Measurements from ENCODE around the gene XCL1. TPM values are rescaled to one million over a fixed set of nuclear protein-coding genes. Genes with fewer than 3 reads are reported as not detected.
A peak's percentile ranks its signal among the peaks of the same experiment; 100 is the strongest.

The XCL1 gene
- total RNA-seq, 1 donor from 2014 or later: 0.16 TPM

DNA sequence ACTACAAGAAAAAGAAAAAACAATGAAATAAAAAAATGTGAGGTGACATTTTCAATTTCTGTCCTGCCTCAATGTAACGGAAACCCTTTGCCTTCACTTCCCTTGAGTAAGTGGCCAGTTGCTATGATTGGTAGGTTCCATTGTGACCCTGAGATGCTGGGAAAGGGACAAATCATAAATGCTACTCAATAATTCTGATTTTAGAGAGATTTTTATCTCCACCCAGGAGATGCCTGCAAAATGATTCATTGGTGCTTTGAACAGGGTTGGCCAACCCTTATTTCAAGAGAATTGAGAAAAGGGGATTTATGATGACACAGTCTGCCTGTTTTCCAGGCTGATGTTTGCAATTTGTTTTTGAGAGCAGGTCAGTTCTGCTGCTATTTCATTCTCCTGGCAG is 22.5 kb downstream of the XCL1 start:
- intact Hi-C loops (cut with DNase I): no loop called here
- DNase-seq (ENCODE audit: low spot score): no peak

DNA sequence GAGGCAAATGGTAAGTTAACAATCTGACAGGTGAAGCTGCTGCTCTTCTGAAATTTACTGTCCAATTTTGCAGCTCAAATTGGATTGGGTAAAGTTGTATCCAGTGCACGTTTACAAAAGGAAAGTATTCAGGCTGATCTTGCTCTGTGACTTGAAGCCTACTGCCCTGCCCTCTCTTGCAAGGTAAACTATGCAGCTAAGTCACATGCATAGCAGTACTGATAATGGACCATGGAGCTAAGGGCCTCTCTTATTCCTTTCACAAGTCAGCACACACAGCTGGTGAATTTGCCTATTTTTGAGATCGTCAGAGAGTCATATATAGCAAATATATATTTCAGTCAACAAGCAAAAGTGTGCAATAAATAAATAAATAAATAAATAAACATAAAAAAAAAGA is 23.2 kb downstream of the XCL1 start:
- no peak for DNase-seq (ENCODE audit: low spot score)
- intact Hi-C loops (cut with DNase I): loop anchor here (10.0 kb wide), 2 partner anchors 595 to 945 kb away; no protein-coding TSS in a partner anchor

DNA sequence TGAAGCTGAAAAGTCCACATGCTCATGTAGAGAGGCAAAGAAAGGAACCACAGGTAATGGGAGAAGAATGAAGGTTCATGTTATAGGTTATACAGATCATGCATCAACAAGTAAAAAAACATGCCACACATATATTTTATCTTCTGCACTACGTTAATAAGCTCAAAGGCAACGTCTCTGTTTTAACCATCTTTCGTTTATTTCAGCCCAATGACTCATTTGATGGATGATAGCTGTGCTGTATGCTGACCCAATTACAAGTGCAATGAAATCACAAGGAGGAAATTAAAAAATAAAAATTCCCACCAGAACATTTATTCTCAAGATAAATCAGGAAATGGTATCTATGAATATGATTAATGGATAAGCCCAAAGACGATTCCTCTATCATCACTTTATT is 24.6 kb downstream of the XCL1 start:
- intact Hi-C loops (cut with DNase I): loop anchor here (10.0 kb wide), 2 partner anchors 594 to 944 kb away; no protein-coding TSS in a partner anchor
- DNase-seq (ENCODE audit: low spot score): no peak

DNA sequence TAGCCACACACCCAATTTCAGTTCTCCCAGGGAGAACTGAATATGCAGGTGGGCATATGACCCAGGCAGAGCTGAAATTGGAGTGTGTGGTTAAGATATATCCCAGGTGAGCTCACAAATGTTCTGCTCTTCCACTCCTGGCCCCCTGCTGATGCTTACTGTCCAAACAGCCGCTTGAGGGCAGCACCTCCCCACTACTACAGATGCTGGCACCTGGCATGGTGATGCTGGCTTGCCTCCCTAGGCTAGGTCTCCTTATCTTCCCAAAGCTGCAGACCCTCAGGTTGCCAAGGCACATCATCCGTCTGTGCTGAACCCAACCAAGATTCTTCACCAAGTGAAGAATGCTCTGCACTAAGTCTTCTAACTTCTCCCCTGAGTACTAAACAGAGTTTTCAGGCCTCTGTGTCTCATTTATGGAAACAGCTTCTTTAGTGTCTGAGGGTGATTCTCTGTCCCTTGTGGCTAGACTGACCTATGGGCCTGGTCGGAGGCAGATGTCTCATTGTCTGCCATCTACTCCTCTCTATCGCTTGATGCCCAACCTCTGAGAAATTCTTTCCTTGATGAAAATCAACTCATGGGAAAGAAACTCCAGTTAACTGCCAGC is 27.2 kb downstream of the XCL1 start:
- DNase-seq (ENCODE audit: low spot score): peak; percentile 78
- intact Hi-C loops (cut with DNase I): loop anchor here (2.0 to 10.0 kb wide), 3 partner anchors 591 to 941 kb away; no protein-coding TSS in a partner anchor

DNA sequence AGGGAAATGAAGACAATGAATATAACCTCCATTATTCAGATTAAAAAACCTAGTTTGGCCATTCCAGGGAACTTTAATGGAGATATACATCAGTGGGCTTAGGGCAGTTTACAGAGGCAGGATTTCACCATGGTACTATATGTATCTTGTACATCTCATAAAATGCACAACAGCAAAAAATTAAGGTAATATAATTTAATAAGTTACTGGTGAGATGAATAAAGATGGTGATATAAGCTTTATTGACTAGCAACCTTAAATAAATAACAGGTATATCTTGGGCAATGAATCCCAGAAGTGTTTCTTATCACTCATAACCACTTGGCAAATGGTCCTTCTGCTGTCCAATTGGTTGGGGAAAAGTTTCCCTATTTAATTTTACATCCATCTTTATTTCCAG is 29.0 kb downstream of the XCL1 start:
- DNase-seq (ENCODE audit: low spot score): no peak
- intact Hi-C loops (cut with DNase I): loop anchor here (5.0 to 10.0 kb wide), 3 partner anchors 502 to 939 kb away; partner anchors contain the start of gene ATP1B1

DNA sequence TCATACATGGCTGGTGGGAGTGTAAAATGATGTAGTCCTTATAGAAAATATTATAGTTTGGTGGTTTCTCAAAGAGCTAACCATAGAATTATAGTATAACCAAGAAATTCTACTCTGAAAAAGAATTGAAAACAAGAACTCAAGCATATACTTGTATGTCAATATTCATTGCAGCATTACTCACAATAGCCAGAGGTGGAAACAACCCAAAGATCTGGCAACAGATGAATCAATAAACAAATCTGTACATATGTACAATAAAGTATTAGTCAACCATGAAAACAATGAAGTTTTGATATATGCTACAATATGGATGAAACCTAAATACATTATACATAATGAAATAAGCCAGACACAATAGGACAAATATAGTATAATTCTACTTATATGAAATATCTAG is 29.7 kb downstream of the XCL1 start:
- no peak for DNase-seq (ENCODE audit: low spot score)
- intact Hi-C loops (cut with DNase I): loop anchor here (5.0 to 10.0 kb wide), 3 partner anchors 501 to 939 kb away; partner anchors contain the start of gene ATP1B1

DNA sequence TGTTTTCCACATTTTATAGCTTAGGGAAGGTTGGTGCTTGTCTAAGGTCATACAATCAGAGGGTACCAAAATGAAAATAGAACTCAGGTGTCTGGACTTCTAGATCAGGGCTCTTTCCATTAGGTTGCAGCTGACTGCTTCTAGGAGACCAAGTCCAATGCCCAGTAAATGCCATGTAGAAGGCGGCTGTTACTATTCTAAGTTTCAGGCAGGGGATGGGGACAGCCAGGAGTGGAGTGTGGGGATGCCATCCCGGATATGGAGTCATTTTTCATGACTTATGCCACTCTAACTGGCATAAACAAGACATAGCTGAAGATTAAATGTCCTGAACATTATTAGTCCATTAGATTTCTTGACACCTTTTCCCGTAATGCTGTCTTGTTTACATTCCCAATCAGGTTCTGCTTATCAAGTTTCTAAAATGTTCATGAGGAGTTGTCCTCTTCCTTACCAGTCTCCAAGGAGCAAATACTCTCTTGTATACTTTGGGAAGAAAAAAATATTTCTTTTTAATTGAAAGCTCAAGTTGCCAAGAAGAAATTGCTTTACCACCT is 31.5 kb downstream of the XCL1 start:
- intact Hi-C loops (cut with DNase I): loop anchor here (5.0 to 10.0 kb wide), 3 partner anchors 499 to 937 kb away; partner anchors contain the start of gene ATP1B1
- no peak for DNase-seq (ENCODE audit: low spot score)

- intact Hi-C loops (cut with DNase I): loop anchor here (5.0 to 10.0 kb wide), 3 partner anchors 498 to 936 kb away; partner anchors contain the start of gene ATP1B1
- peak; percentile 81 for DNase-seq (ENCODE audit: low spot score)
Observed at GRCh38 chr1:168608796-168609715, 32.7 kb downstream of the XCL1 start.

DNA sequence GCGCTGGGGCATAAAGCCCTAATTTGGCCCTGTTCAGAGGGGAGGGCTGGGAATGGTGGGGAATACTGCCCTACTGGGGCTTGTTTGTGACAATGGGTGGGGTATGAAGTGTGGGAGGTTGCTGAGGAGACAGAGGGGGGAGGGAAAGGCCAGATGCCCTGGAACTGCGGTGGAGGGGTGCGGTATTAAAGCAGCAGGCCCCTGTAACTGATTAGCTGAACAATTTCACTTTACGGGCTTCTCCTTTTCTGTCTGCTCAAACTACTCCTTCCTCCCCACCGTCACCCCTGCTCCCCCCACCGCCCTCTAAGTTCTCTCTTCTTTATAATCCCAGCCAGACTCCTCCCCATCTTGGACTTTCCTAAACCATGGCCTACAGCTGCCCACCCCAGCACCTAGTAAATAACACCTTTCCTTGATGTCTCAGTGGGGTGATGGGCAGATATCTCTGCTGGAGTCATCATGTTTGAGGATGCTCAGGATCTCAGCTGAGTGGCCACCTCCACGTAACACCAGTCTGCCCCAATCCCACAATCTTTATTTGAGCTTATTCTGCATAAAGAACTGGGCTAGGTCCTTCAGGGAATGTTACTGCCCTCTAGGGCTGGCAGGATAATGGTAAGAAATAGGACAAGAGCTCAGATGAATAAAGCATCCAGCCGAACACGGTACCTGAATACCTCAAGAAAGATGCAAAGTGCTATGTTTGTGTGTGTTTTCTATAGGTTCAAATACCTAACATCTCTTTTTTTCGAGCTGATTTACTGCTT is 33.5 kb downstream of the XCL1 start:
- intact Hi-C loops (cut with DNase I): loop anchor here (5.0 to 10.0 kb wide), 4 partner anchors 102 to 935 kb away; partner anchors contain the start of gene ATP1B1
- DNase-seq (ENCODE audit: low spot score): no peak

GRCh38 chr1:168613038-168613451 is 36.6 kb downstream of the XCL1 start:
- intact Hi-C loops (cut with DNase I): loop anchor here (5.0 kb wide), 1 partner anchor 99 kb away; no protein-coding TSS in a partner anchor
- no peak for DNase-seq (ENCODE audit: low spot score)

DNA sequence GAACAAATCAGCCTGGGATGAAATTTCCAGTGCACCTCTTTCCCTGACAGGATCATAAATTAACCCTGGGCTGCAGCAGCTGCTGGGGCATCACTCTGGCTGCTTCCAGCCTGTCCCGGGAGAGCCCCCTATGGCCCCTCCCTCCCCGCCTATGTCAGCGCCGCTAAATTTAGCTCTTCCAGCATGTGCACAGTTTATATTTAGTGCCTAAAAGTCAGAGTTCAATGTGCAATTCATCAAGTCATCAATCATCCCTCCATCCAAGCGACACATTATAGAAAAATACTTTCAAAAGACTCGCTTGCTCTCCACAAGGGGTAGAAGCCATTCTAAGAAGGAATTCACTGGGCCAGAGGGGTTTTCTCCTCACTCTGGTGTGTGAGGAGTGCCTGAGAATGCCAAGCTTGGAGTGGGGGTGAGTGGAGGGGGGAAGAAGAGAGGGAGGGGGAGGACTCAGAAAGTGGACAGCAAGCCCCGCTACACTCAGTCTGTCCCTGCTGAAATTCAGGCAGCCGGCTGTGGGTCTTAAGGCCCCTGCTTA is 37.4 kb downstream of the XCL1 start:
- intact Hi-C loops (cut with DNase I): loop anchor here (5.0 kb wide), 1 partner anchor 99 kb away; no protein-coding TSS in a partner anchor
- DNase-seq (ENCODE audit: low spot score): peak; percentile 77

GRCh38 chr1:168614235-168614634 is 37.8 kb downstream of the XCL1 start:
- DNase-seq (ENCODE audit: low spot score): no peak
- intact Hi-C loops (cut with DNase I): loop anchor here (5.0 kb wide), 1 partner anchor 98 kb away; no protein-coding TSS in a partner anchor

DNA sequence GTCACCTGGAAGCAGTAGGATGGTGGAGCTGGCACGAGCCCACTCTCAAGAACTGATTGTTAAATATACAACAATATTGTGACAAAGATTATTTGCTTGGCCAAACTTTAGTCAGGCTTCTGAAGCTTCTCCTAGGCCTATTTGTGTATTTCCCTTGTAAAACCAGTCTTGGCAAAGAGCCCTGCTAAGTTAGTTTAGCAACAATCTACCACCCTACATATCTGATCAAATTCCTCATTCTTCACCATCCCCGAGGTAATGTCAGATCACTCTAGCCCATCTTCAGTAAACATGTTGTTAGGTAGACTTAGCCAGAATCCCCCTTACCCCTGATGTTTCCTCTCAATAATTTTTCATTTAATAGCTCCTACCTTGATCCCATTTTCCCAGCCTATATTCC is 39.6 kb downstream of the XCL1 start:
- DNase-seq (ENCODE audit: low spot score): no peak
- intact Hi-C loops (cut with DNase I): no loop called here

GRCh38 chr1:168617974-168618750 is 41.8 kb downstream of the XCL1 start:
- DNase-seq (ENCODE audit: low spot score): no peak

GRCh38 chr1:168618886-168619285 is 42.5 kb downstream of the XCL1 start:
- no peak for DNase-seq (ENCODE audit: low spot score)
- intact Hi-C loops (cut with DNase I): no loop called here

More at GRCh38 chr1:168617974-168618750, 41.8 kb downstream of the XCL1 start:
- intact Hi-C loops (cut with DNase I): no loop called here

GRCh38 chr1:168621356-168621755 is 45.0 kb downstream of the XCL1 start:
- no peak for DNase-seq (ENCODE audit: low spot score)
- intact Hi-C loops (cut with DNase I): loop anchor here (5.0 kb wide), 1 partner anchor 106 kb away; the partner anchor contains the start of gene DPT

DNA sequence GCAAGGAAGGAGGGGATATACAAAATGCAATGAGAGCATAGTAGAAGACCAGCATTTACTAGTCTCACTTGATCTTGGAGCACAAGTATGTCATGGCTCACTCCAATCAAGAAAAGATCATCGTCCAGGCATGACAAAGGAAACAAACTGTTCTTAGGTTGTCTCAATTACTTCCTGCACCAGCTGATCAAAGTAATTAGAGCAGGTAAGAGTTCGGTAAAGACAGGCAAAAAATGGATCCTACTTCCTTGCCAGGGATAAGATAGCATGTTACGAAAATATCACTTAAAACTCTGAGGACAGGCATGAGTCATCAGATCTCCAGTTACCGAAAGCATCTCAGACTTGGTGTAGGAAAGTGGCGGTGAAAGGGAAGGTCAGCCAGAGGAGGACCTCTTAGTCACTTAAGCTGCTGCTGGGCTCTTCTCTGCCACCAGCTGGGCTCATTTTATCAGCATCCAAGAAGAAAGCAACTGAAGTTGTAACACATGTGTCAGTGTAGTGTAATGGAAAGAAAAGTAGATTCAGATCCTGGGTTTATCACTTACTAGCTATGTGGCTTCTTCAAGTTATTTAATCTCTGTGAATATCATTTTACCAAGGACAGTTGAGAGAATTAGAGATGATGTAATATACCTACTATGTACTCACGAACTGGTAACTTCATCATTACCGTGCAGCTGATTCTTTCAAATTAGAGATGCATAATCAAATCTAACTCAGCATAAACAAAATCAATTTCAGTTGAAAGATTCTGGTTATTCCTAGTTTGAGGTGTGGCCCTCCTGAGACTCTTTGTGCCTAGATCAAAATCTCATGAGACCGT is 46.8 kb downstream of the XCL1 start:
- no peak for DNase-seq (ENCODE audit: low spot score)
- intact Hi-C loops (cut with DNase I): loop anchor here (5.0 kb wide), 1 partner anchor 104 kb away; the partner anchor contains the start of gene DPT
